ENCODE results near the gene ZNF514. TPM values are rescaled to one million over a fixed set of nuclear protein-coding genes. Genes with fewer than 3 reads are reported as not detected.

ZNF514 gene
- total and polyA plus RNA-seq, 2 donors (not counting 1 experiment from before 2014, with no cell fraction given), result 15.5 to 37.0 TPM

GRCh38 chr2:95174031-95174542, 14.4 kb upstream of the ZNF514 start:
- no peaks in the 10 kb centered on the region for H3K4me1 ChIP-seq (ENCODE audit: control insufficient read depth in 2 of 2, insufficient read depth in 2 of 2, low read length in 2 of 2)
- no peak overlapping the region for H3K27ac ChIP-seq (ENCODE audit: low read length in 2 of 2)
- H3K27me3 ChIP-seq (replicated peaks in 1 of 4; ENCODE audit: control extremely low read depth in 1 of 4, control insufficient read depth in 3 of 4, insufficient read depth in 4 of 4, low read length in 3 of 4), result no peaks in the 10 kb centered on the region
- peaks cover 0 to 6% of the 10 kb centered on the region in 2 experiments for H3K36me3 ChIP-seq (replicated peaks in 1 of 2; ENCODE audit: control extremely low read depth in 1 of 2, control insufficient read depth in 1 of 2, extremely low read depth in 1 of 2, insufficient read depth in 2 of 2, low read length in 1 of 2)
- H3K9me3 ChIP-seq (ENCODE audit: control extremely low read depth in 1 of 3, control insufficient read depth in 2 of 3, insufficient read depth in 1 of 3, low read length in 2 of 3), result no peaks in the 10 kb centered on the region
- ChIA-PET POLR2A (interaction anchor here (0.7 kb wide), 1 partner anchor 46 kb away, joined by 3 read pairs; no protein-coding TSS in a partner anchor), CTCF (interaction anchor here (1.4 kb wide), 1 partner anchor 10 kb away, joined by 4 read pairs; no protein-coding TSS in a partner anchor)
- H3K79me2 ChIP-seq (ENCODE audit: control insufficient read depth, insufficient read depth, low read length), result peaks cover 15% of the 10 kb centered on the region
- DNase-seq (no peak), ATAC-seq (ENCODE audit: low read depth) (no peak)
- Mint-ChIP-seq H3K4me1 (peaks cover 5% of the 10 kb centered on the region), H3K9me3 (ENCODE audit: insufficient read depth) (no peaks in the 10 kb centered on the region), H3K27ac (no peak overlapping the region), H3K4me3 (no peak overlapping the region), H3K27me3 (no peaks in the 10 kb centered on the region)
- TF ChIP-seq CTCF (IDR thresholded peaks at IDR 0.05) (no peak), EZH2 (IDR thresholded peaks at IDR 0.05; ENCODE audit: borderline replicate concordance, insufficient read depth, low read depth, low read length, poor library complexity, severe bottlenecking) (no peak)
- no peak overlapping the region for H2AFZ ChIP-seq (ENCODE audit: insufficient read depth, low read depth, low read length, poor library complexity, severe bottlenecking)
- intact Hi-C loops (cut with micrococcal nuclease), result no loop called here
- H3K4me3 ChIP-seq (ENCODE audit: control extremely low read depth in 1 of 5, extremely low read depth in 1 of 5, insufficient read depth in 1 of 5, low read depth in 2 of 5, low read length in 4 of 5), result no peak overlapping the region
- WGBS (ENCODE audit: insufficient coverage), result 95% methylated on average over 2 of the region's 2 CpGs
- peaks cover 6% of the 10 kb centered on the region for H4K20me1 ChIP-seq (ENCODE audit: control insufficient read depth, insufficient read depth, low read length, poor library complexity, severe bottlenecking)
- no peak overlapping the region for H3K9ac ChIP-seq (ENCODE audit: low read length)
- H3K4me2 ChIP-seq (replicated peaks; ENCODE audit: low read depth, low read length, poor library complexity, severe bottlenecking), result no peak overlapping the region

- H3K9me3 ChIP-seq (ENCODE audit: control extremely low read depth in 1 of 3, control insufficient read depth in 2 of 3, insufficient read depth in 1 of 3, low read length in 2 of 3), result no peaks in the 10 kb centered on the region
- H3K27me3 ChIP-seq (replicated peaks in 1 of 4; ENCODE audit: control extremely low read depth in 1 of 4, control insufficient read depth in 3 of 4, insufficient read depth in 4 of 4, low read length in 3 of 4), result no peaks in the 10 kb centered on the region
- no peak overlapping the region for H2AFZ ChIP-seq (ENCODE audit: insufficient read depth, low read depth, low read length, poor library complexity, severe bottlenecking)
- no peaks in the 10 kb centered on the region for H3K9me3 Mint-ChIP-seq (ENCODE audit: insufficient read depth)
- H3K9ac ChIP-seq (ENCODE audit: low read length), result no peak overlapping the region
- peaks cover 9% of the 10 kb centered on the region for H3K4me1 Mint-ChIP-seq
- no peak for TF ChIP-seq EZH2 (IDR thresholded peaks at IDR 0.05; ENCODE audit: borderline replicate concordance, insufficient read depth, low read depth, low read length, poor library complexity, severe bottlenecking)
- TF ChIP-seq CTCF (IDR thresholded peaks at IDR 0.05), result no peak
- H3K4me3 Mint-ChIP-seq, result no peak overlapping the region
- H3K79me2 ChIP-seq (ENCODE audit: control insufficient read depth, insufficient read depth, low read length), result peaks cover 31% of the 10 kb centered on the region
- peaks cover 6% of the 10 kb centered on the region for H4K20me1 ChIP-seq (ENCODE audit: control insufficient read depth, insufficient read depth, low read length, poor library complexity, severe bottlenecking)
- no peaks in the 10 kb centered on the region for H3K36me3 ChIP-seq (replicated peaks in 1 of 2; ENCODE audit: control extremely low read depth in 1 of 2, control insufficient read depth in 1 of 2, extremely low read depth in 1 of 2, insufficient read depth in 2 of 2, low read length in 1 of 2)
- POLR2A ChIA-PET, result interaction anchor here (0.7 kb wide), 1 partner anchor 11 kb away, joined by 3 read pairs; no protein-coding TSS in a partner anchor
- DNase-seq (no peak), ATAC-seq (ENCODE audit: low read depth) (no peak)
- H3K4me2 ChIP-seq (replicated peaks; ENCODE audit: low read depth, low read length, poor library complexity, severe bottlenecking), result no peak overlapping the region
- H3K27ac Mint-ChIP-seq, result no peak overlapping the region
- no peaks in the 10 kb centered on the region for H3K4me1 ChIP-seq (ENCODE audit: control insufficient read depth in 2 of 2, insufficient read depth in 2 of 2, low read length in 2 of 2)
- no peak overlapping the region for H3K4me3 ChIP-seq (ENCODE audit: control extremely low read depth in 1 of 5, extremely low read depth in 1 of 5, insufficient read depth in 1 of 5, low read depth in 2 of 5, low read length in 4 of 5)
- no peaks in the 10 kb centered on the region for H3K27me3 Mint-ChIP-seq
- intact Hi-C loops (cut with micrococcal nuclease), result no loop called here
- 87% methylated on average over 5 of the region's 7 CpGs for WGBS (ENCODE audit: insufficient coverage)
- CTCF ChIA-PET, result no interaction called here
- no peak overlapping the region for H3K27ac ChIP-seq (ENCODE audit: low read length in 2 of 2)
These were observed 12.3 kb upstream of the ZNF514 start for GRCh38 chr2:95171902-95172301.
